LNCAP (cell line): ENCODE measurements around the gene NFASC.

Source experiments
- TF ChIP-seq, protein P1 (sequence below): fragments of 450-650 bp; IDR thresholded peaks from 2 replicates; pipeline ENCODE4 v1.5.1; 2017; ENCODE audit warnings: mild to moderate bottlenecking

NFASC gene

DNA sequence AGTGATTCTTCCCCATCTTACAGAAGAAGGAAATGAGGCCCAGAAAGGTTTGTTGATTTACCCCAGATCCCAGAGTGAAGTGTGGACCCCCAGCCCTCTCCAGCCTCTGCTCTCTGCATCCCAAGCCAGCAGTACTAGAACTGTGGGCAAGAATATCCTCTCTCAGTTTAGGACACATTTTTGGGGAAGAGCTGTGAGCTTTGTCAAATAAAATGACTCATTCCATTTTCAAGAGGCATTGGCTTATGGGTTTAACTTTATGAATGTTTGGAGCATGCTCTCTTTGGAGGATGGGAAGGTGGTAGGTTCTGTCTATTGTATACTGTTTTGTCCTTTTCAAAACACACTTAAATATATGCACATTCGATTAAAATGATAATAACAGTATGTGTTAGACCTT is 101.8 kb downstream of the NFASC start:
- TF ChIP-seq, protein P1, sequence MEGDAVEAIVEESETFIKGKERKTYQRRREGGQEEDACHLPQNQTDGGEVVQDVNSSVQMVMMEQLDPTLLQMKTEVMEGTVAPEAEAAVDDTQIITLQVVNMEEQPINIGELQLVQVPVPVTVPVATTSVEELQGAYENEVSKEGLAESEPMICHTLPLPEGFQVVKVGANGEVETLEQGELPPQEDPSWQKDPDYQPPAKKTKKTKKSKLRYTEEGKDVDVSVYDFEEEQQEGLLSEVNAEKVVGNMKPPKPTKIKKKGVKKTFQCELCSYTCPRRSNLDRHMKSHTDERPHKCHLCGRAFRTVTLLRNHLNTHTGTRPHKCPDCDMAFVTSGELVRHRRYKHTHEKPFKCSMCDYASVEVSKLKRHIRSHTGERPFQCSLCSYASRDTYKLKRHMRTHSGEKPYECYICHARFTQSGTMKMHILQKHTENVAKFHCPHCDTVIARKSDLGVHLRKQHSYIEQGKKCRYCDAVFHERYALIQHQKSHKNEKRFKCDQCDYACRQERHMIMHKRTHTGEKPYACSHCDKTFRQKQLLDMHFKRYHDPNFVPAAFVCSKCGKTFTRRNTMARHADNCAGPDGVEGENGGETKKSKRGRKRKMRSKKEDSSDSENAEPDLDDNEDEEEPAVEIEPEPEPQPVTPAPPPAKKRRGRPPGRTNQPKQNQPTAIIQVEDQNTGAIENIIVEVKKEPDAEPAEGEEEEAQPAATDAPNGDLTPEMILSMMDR, result no peak

DNA sequence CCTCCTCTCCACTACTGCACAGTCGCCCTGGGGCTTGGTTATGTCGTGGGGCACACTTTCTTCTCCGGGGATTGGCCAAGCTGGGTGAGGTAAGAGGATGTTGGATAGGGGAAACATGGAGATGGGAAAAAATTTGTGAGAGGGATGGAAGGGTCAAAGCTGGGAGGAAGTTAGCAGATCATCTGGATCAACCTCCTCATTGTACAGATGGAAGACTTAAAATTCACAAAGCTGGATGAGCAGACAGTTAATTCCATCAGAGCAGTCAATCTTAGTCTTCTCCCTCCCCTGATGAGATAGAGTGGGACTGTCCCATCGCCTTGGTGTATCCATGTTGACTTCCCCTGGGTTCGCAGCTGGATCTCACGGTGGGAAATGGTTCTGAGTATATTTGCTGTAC is 102.8 kb downstream of the NFASC start:
- TF ChIP-seq, protein P1, result no peak

DNA sequence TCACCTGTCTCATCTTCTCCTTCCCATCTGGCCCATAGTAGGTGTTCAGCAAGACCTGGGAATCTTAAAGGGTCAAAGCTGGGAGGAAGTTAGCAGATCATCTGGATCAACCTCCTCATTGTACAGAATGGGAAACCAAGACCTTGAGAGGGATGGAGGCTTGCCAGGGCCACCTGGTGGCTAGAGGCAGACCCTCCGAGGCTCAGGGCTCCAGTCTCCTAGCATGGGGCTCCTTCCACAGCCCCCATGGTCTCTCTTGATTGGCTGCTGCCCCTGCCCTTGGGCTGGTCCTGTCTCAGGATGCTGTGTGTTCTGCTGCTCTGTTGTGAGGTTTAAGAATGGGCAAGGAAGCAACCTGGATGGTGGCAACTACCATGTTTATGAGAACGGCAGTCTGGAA is 103.7 kb downstream of the NFASC start:
- TF ChIP-seq, protein P1, result no peak

DNA sequence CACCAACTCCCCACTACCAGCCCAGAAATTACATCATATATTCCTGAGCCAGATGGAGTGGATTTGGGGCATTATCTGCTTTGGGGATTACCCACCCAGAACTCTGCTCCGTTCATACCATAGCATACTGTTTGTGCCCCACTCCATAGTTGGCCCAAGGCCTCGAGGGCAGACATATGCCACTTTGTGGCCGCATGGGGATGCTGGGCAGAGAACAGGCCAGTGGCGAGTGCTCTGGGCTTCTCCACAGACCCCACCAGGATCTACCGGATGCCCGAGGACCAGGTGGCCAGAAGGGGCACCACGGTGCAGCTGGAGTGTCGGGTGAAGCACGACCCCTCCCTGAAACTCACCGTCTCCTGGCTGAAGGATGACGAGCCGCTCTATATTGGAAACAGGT is 104.4 kb downstream of the NFASC start:
- TF ChIP-seq, protein P1, result no peak

DNA sequence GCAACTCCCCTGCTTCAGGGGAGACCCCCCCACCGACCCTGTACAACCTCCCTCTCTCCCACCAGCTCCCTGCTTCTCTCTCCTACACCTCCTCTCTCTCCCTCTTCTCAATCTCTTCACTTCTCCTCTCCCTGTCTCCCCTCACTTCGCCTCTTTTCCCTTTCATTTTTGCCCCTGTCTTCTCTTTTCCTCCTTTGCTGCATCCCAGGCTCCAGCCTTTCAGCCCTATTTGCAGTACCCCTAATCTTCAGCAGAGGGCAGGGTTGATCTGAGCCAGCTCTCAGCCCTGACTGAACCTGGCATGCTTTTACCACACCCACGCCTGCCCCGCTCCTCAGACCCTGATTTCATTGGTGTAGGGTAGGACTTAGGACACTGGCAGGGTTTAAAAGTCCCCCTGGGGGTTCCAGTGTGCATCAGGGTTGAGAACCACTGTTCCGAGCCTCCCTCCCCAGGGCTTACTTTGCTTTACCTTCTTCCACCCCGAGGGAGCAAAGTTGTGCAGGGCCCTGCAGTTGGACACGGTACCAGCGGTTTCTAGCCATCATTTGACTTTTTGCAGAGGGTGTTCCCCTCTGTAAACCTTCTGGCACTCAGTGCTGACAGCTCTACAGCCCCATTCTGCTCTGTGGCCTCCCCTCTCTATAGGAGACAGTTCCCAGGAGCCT is 105.0 kb downstream of the NFASC start:
- TF ChIP-seq, protein P1, result peak; percentile 95

DNA sequence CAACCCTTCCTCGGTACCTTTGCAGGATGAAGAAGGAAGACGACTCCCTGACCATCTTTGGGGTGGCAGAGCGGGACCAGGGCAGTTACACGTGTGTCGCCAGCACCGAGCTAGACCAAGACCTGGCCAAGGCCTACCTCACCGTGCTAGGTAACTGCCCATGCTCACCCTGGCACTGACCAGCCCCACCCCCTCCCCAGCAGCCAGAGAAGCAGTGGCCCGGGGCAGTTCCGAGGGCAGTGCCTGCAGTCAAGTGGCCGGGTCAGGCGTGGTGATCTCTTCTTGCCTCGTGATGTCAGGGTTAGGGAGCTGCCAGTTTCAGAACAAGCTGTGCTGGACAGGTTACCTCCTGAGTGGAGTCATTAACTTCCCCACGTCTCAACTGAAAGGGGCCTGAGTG is 106.0 kb downstream of the NFASC start:
- TF ChIP-seq, protein P1, result no peak

DNA sequence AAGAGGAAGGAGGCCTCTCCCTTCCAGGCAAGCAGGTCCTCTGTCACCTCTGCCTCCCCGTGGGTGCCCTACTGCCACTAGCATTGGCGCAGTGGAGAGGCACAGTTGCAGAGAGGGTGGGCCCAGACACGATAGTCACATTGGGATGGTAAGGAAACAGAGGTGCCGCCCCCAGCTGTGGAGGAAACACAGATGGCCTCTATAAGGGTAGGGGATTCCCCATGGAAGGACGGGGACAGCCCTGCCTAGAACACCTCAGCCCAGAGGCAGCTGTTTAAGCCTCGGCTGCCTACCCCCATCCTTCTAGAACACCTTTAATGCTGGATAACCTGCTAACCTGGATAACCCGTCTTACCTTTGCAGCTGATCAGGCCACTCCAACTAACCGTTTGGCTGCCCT is 106.7 kb downstream of the NFASC start:
- TF ChIP-seq, protein P1, result no peak

DNA sequence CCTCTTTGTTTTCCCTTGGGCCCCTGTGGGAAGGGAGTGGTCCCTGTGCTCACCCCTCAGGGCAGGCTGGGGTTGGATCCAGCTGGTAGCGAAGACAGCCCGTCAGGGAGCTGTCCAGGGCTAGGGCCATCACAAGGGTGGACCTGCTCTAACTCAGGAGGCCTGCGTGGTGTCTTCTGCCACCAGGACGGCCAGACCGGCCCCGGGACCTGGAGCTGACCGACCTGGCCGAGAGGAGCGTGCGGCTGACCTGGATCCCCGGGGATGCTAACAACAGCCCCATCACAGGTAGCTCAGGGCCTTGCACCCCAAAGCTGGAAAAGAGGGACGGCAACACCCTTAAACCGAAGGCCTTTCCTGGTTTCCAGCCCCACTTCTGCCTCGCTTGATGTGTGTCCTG is 108.1 kb downstream of the NFASC start:
- TF ChIP-seq, protein P1, result no peak
